ENCODE results near the gene ALDH1A3. TPM values are rescaled to one million over a fixed set of nuclear protein-coding genes. Genes with fewer than 3 reads are reported as not detected.

The ALDH1A3 gene
- total RNA-seq, 1 experiment from 2014 or later: 983 TPM

DNA sequence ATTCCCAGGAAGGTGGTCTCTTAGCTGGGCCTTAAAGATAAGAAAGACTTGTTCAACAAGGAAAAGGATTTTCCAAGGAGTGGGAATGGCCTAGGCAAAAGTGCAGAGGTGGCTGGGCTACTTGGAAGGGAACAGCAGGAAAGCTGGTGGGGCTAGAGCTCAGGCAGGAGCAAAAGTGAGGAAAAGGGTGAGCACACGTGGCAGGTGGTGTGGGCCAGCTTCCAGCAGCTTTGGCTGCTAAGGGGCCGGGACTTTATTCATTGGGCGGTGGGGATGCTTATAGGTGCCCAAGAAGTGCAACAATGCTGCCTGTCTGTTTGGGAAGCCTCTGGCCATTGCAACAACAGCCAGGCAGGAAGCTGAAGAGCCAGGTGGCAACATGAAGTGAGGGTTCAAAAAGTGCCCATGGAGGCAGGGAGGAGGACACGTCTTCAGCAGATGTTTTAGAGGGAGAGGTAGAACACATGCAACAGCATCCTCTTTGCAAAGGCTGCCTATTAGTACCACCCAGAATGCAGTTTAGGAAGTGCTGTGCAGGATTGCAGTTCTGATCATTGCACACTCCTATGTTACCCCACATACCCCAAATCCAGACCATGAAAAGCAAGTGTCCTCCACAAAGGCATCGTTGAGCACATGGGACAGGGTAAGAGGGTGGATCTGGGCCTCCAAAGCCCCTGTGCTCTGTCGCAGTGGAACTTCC lies 13.8 kb downstream of the ALDH1A3 start:
- H3K4me1 Mint-ChIP-seq (ENCODE audit: low read depth, unreplicated experiment): peaks cover 38% of the 10 kb centered on the region
- DNase-seq: no peak
- no TSS peak for BruUV-seq (replicated peaks)
- peak overlapping the region; percentile 64 for H3K27ac Mint-ChIP-seq (ENCODE audit: unreplicated experiment)
- TF ChIP-seq, protein P1, sequence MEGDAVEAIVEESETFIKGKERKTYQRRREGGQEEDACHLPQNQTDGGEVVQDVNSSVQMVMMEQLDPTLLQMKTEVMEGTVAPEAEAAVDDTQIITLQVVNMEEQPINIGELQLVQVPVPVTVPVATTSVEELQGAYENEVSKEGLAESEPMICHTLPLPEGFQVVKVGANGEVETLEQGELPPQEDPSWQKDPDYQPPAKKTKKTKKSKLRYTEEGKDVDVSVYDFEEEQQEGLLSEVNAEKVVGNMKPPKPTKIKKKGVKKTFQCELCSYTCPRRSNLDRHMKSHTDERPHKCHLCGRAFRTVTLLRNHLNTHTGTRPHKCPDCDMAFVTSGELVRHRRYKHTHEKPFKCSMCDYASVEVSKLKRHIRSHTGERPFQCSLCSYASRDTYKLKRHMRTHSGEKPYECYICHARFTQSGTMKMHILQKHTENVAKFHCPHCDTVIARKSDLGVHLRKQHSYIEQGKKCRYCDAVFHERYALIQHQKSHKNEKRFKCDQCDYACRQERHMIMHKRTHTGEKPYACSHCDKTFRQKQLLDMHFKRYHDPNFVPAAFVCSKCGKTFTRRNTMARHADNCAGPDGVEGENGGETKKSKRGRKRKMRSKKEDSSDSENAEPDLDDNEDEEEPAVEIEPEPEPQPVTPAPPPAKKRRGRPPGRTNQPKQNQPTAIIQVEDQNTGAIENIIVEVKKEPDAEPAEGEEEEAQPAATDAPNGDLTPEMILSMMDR (IDR thresholded peaks at IDR 0.05; ENCODE audit: unreplicated experiment): no peak
- peaks cover 100% of the 10 kb centered on the region for H3K36me3 Mint-ChIP-seq (ENCODE audit: insufficient read depth, unreplicated experiment)
- CTCF ChIA-PET: no interaction called here
- no peaks in the 10 kb centered on the region for H3K27me3 Mint-ChIP-seq (ENCODE audit: unreplicated experiment)
- intact Hi-C loops (cut with micrococcal nuclease; ENCODE audit: unreplicated experiment): no loop called here
- no peak overlapping the region for H3K4me3 Mint-ChIP-seq (ENCODE audit: low read depth, unreplicated experiment)
- no peaks in the 10 kb centered on the region for H3K9me3 Mint-ChIP-seq (ENCODE audit: low read depth, unreplicated experiment)

GRCh38 chr15:100893964-100894295 lies 14.3 kb downstream of the ALDH1A3 start:
- TF ChIP-seq, protein P1 (IDR thresholded peaks at IDR 0.05; ENCODE audit: unreplicated experiment): no peak
- CTCF ChIA-PET: no interaction called here
- intact Hi-C loops (cut with micrococcal nuclease; ENCODE audit: unreplicated experiment): no loop called here
- no peak for DNase-seq
- BruUV-seq (replicated peaks): no TSS peak
- Mint-ChIP-seq H3K27ac (ENCODE audit: unreplicated experiment) (peak overlapping the region; percentile 64), H3K36me3 (ENCODE audit: insufficient read depth, unreplicated experiment) (peaks cover 100% of the 10 kb centered on the region), H3K27me3 (ENCODE audit: unreplicated experiment) (no peaks in the 10 kb centered on the region), H3K4me1 (ENCODE audit: low read depth, unreplicated experiment) (peaks cover 38% of the 10 kb centered on the region), H3K9me3 (ENCODE audit: low read depth, unreplicated experiment) (no peaks in the 10 kb centered on the region), H3K4me3 (ENCODE audit: low read depth, unreplicated experiment) (no peak overlapping the region)

- CTCF ChIA-PET: interaction anchor here (1.7 kb wide), 1 partner anchor 23 kb away, joined by 4 read pairs; no protein-coding TSS in a partner anchor
- H3K4me1 Mint-ChIP-seq (ENCODE audit: low read depth, unreplicated experiment): peaks cover 23% of the 10 kb centered on the region
These were observed 16.1 kb downstream of the ALDH1A3 start for GRCh38 chr15:100895721-100896120.

DNA sequence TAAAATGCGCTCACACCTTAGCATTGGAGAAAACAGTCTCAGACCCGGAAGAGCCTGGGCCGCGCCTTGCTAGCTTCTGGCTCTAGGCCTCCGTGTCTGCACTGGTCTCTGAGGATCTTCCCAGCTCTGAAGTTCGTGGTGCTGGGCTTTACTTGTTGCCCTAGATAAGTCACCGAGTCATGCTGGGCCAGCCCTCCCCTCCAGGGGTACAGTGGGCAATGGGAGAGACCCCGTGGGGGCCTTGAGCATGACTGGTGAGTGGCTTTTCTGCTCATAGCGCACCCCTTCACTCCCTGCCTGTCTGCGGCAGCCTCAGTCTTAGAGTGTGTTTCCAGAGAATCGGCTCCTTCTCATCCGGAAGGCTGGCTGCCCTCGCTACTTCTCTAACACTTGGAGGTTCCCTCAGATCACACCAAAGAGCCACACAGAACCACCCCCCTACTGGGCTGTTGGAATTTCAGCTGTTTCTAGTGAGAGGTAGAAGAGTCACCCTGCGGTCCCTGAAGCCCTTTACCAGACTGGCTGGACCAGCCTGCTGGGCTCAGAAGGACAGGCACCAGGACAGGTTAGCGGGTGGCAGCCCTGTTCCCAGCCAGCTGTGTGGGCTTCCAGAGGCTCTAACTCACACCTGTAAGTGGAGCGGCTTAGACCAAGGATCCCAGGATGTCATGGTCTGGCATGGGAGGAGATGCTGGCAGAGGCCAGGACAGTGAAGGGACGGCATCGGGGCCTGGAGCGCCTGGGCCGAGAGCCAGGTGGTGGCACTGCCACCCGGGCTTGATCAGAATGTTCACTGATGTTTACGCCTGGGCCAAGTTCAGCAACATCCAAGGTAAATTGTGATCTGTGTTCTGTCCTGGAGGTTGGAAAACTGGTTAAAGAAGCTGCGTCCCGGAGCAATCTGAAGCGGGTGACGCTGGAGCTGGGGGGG lies 17.9 kb downstream of the ALDH1A3 start:
- DNase-seq: no peak
- peaks cover 28% of the 10 kb centered on the region for H3K4me1 Mint-ChIP-seq (ENCODE audit: low read depth, unreplicated experiment)
- CTCF ChIA-PET: interaction anchor here (0.5 to 1.7 kb wide), 2 partner anchors 24 to 526 kb away, joined by 4 to 5 read pairs; no protein-coding TSS in a partner anchor
- peaks cover 100% of the 10 kb centered on the region for H3K36me3 Mint-ChIP-seq (ENCODE audit: insufficient read depth, unreplicated experiment)
- no peaks in the 10 kb centered on the region for H3K27me3 Mint-ChIP-seq (ENCODE audit: unreplicated experiment)
- intact Hi-C loops (cut with micrococcal nuclease; ENCODE audit: unreplicated experiment): no loop called here
- peak overlapping the region; percentile 77 for H3K27ac Mint-ChIP-seq (ENCODE audit: unreplicated experiment)
- no peaks in the 10 kb centered on the region for H3K9me3 Mint-ChIP-seq (ENCODE audit: low read depth, unreplicated experiment)
- no peak overlapping the region for H3K4me3 Mint-ChIP-seq (ENCODE audit: low read depth, unreplicated experiment)
- TF ChIP-seq, protein P1 (IDR thresholded peaks at IDR 0.05; ENCODE audit: unreplicated experiment): no peak
- no TSS peak for BruUV-seq (replicated peaks)

More at GRCh38 chr15:100895721-100896120, 16.1 kb downstream of the ALDH1A3 start:
- TF ChIP-seq, protein P1 (IDR thresholded peaks at IDR 0.05; ENCODE audit: unreplicated experiment): no peak
- no peaks in the 10 kb centered on the region for H3K27me3 Mint-ChIP-seq (ENCODE audit: unreplicated experiment)
- intact Hi-C loops (cut with micrococcal nuclease; ENCODE audit: unreplicated experiment): no loop called here
- no peaks in the 10 kb centered on the region for H3K9me3 Mint-ChIP-seq (ENCODE audit: low read depth, unreplicated experiment)
- no peak for DNase-seq
- no peak overlapping the region for H3K4me3 Mint-ChIP-seq (ENCODE audit: low read depth, unreplicated experiment)
- no TSS peak for BruUV-seq (replicated peaks)
- H3K27ac Mint-ChIP-seq (ENCODE audit: unreplicated experiment): peak overlapping the region; percentile 64
- H3K36me3 Mint-ChIP-seq (ENCODE audit: insufficient read depth, unreplicated experiment): peaks cover 100% of the 10 kb centered on the region
